A673 (cell line): ENCODE measurements around the gene GRK1.

Experiments used
- CTCF ChIP-seq: fragments of 300-800, 200-600 bp; sonication (generic); conservative IDR thresholded peaks from 2 replicates; pipeline ENCODE4 v1.5.1; 2017; ENCODE audit warnings: low read depth, mild to moderate bottlenecking, antibody characterized with exemption, low read length, moderate library complexity, mixed read lengths
- EZH2 ChIP-seq: fragments of 200-600 bp; sonication (generic); IDR thresholded peaks from 2 replicates; pipeline ENCODE4 v1.6.1; 2017; ENCODE audit warnings: borderline replicate concordance, low read depth, mild to moderate bottlenecking, mixed read lengths, antibody characterized with exemption, low read length; ENCODE audit not compliant: poor library complexity, severe bottlenecking

- no peak for TF ChIP-seq CTCF
- TF ChIP-seq EZH2: no peak
Measured at GRCh38 chr13:113663934-113664333, 3.1 kb upstream of the GRK1 start.
